ENCODE data around the gene DCDC2. TPM values are rescaled to one million over a fixed set of nuclear protein-coding genes. Genes with fewer than 3 reads are reported as not detected.
"Not testable (repeated sequence)": the region's sequence is repeated elsewhere in the genome, so short reads cannot be mapped to it uniquely, and the experiment has no call there.

The DCDC2 gene
- total RNA-seq, result not detected
- polyA plus RNA-seq, result under 1 TPM in 1 of 2 donors, not detected in 1; 0.13 TPM
- long read RNA-seq, donor 1, result 0 reads
- long read RNA-seq, donor 2, result 0 reads

GRCh38 chr6:24357336-24358218 lies at the start of gene DCDC2:
TSS of gene DCDC2 (minus strand) at chr6:24358059. CDS start at chr6:24357750, 309 bp downstream.
- peak; percentile 53 for ATAC-seq (ENCODE audit: low FRiP score)
- DNase-seq, result peak; percentile 49 to 79

GRCh38 chr6:24405262-24405661 lies 47.4 kb upstream of the DCDC2 start:
- WGBS, 2 donors, result 80 to 92% methylated on average over 5 of the region's 5 CpGs

More at GRCh38 chr6:24357336-24358218, at the start of gene DCDC2:
- intact Hi-C loops (cut with DNase I), result no loop called here
- H3K4me1 ChIP-seq (ENCODE audit: control insufficient read depth in 1 of 2, insufficient read depth in 2 of 2, low read length in 2 of 2), result no peaks in the 10 kb centered on the region
- WGBS, 2 donors, result 8% methylated on average over 56 to 61 of the region's 61 CpGs
- no peak within 1 kb of the TSS for H3K4me3 ChIP-seq (ENCODE audit: low read length in 2 of 2)
- no peaks in the 10 kb centered on the region for H3K27me3 ChIP-seq (ENCODE audit: control insufficient read depth in 1 of 2, insufficient read depth in 2 of 2, low read length in 1 of 2)
- H3K27ac ChIP-seq (ENCODE audit: low read depth in 1 of 2, low read length in 2 of 2), result no peak within 1 kb of the TSS
- no peaks in the 10 kb centered on the region for H3K36me3 ChIP-seq (ENCODE audit: control insufficient read depth in 1 of 2, insufficient read depth in 2 of 2, low read length in 1 of 2)
- no peaks in the 10 kb centered on the region for H3K9me3 ChIP-seq (ENCODE audit: control insufficient read depth, low read length)

GRCh38 chr6:24403501-24403824 lies 45.6 kb upstream of the DCDC2 start:
- H3K36me3 ChIP-seq (ENCODE audit: control insufficient read depth in 1 of 2, insufficient read depth in 2 of 2, low read length in 1 of 2), result no peaks in the 10 kb centered on the region
- H3K4me1 ChIP-seq (ENCODE audit: control insufficient read depth in 1 of 2, insufficient read depth in 2 of 2, low read length in 2 of 2), result peaks cover 0 to 3% of the 10 kb centered on the region in 2 donors
- DNase-seq (no peak), ATAC-seq (ENCODE audit: low FRiP score) (no peak)
- intact Hi-C loops (cut with DNase I), result no loop called here
- WGBS, 2 donors, result 8% methylated on average over 12 of the region's 12 CpGs
- peak overlapping the region; percentile 51 to 68 for H3K4me3 ChIP-seq (ENCODE audit: low read length in 2 of 2)
- no peaks in the 10 kb centered on the region for H3K9me3 ChIP-seq (ENCODE audit: control insufficient read depth, low read length)
- H3K27ac ChIP-seq (ENCODE audit: low read depth in 1 of 2, low read length in 2 of 2), result peak overlapping the region in 1 of 2 donors; percentile 19
- H3K27me3 ChIP-seq (ENCODE audit: control insufficient read depth in 1 of 2, insufficient read depth in 2 of 2, low read length in 1 of 2), result no peaks in the 10 kb centered on the region

More at GRCh38 chr6:24405262-24405661, 47.4 kb upstream of the DCDC2 start:
- H3K36me3 ChIP-seq (ENCODE audit: control insufficient read depth in 1 of 2, insufficient read depth in 2 of 2, low read length in 1 of 2), result no peaks in the 10 kb centered on the region
- no peak for DNase-seq
- intact Hi-C loops (cut with DNase I), result no loop called here
- H3K9me3 ChIP-seq (ENCODE audit: control insufficient read depth, low read length), result no peaks in the 10 kb centered on the region
- H3K4me3 ChIP-seq (ENCODE audit: low read length in 2 of 2), result no peak overlapping the region
- peaks cover 0 to 3% of the 10 kb centered on the region in 2 donors for H3K4me1 ChIP-seq (ENCODE audit: control insufficient read depth in 1 of 2, insufficient read depth in 2 of 2, low read length in 2 of 2)
- no peaks in the 10 kb centered on the region for H3K27me3 ChIP-seq (ENCODE audit: control insufficient read depth in 1 of 2, insufficient read depth in 2 of 2, low read length in 1 of 2)
- no peak for ATAC-seq (ENCODE audit: low FRiP score)
- H3K27ac ChIP-seq (ENCODE audit: low read depth in 1 of 2, low read length in 2 of 2), result no peak overlapping the region

GRCh38 chr6:24402697-24403500 lies 45.0 kb upstream of the DCDC2 start, which contains the start of gene MRS2:
TSS of gene MRS2 (plus strand) at chr6:24402936. CDS start at chr6:24403047, 111 bp downstream.
- Histone ChIP-seq H3K36me3 (ENCODE audit: control insufficient read depth in 1 of 2, insufficient read depth in 2 of 2, low read length in 1 of 2) (no peaks in the 10 kb centered on the region), H3K4me3 (ENCODE audit: low read length in 2 of 2) (peak within 1 kb of the TSS; percentile 51 to 68), H3K27ac (ENCODE audit: low read depth in 1 of 2, low read length in 2 of 2) (peak within 1 kb of the TSS in 1 of 2 donors; percentile 19), H3K4me1 (ENCODE audit: control insufficient read depth in 1 of 2, insufficient read depth in 2 of 2, low read length in 2 of 2) (peaks cover 0 to 3% of the 10 kb centered on the region in 2 donors), H3K9me3 (ENCODE audit: control insufficient read depth, low read length) (no peaks in the 10 kb centered on the region), H3K27me3 (ENCODE audit: control insufficient read depth in 1 of 2, insufficient read depth in 2 of 2, low read length in 1 of 2) (no peaks in the 10 kb centered on the region)
- intact Hi-C loops (cut with DNase I), result no loop called here
- ATAC-seq (ENCODE audit: low FRiP score) (peak; percentile 94), DNase-seq (peak; percentile 87 to 90)
- 0% methylated on average over 57 to 63 of the region's 63 CpGs for WGBS, 2 donors

- ATAC-seq (ENCODE audit: low FRiP score), result no peak
- intact Hi-C loops (cut with DNase I), result no loop called here
- H3K4me1 ChIP-seq (ENCODE audit: control insufficient read depth in 1 of 2, insufficient read depth in 2 of 2, low read length in 2 of 2), result peaks cover 0 to 3% of the 10 kb centered on the region in 2 donors
- H3K4me3 ChIP-seq (ENCODE audit: low read length in 2 of 2), result no peak overlapping the region
- H3K27ac ChIP-seq (ENCODE audit: low read depth in 1 of 2, low read length in 2 of 2), result no peak overlapping the region
- no peaks in the 10 kb centered on the region for H3K9me3 ChIP-seq (ENCODE audit: control insufficient read depth, low read length)
- H3K27me3 ChIP-seq (ENCODE audit: control insufficient read depth in 1 of 2, insufficient read depth in 2 of 2, low read length in 1 of 2), result no peaks in the 10 kb centered on the region
- no peak for DNase-seq
- H3K36me3 ChIP-seq (ENCODE audit: control insufficient read depth in 1 of 2, insufficient read depth in 2 of 2, low read length in 1 of 2), result peaks cover 0 to 4% of the 10 kb centered on the region in 2 donors
- 60 to 67% methylated on average over 4 of the region's 4 CpGs for WGBS, 2 donors
Measured at GRCh38 chr6:24401458-24401857, 43.6 kb upstream of the DCDC2 start.

- H3K9me3 ChIP-seq (ENCODE audit: control insufficient read depth, low read length); H3K4me1 ChIP-seq (ENCODE audit: control insufficient read depth in 1 of 2, insufficient read depth in 2 of 2, low read length in 2 of 2); H3K27me3 ChIP-seq (ENCODE audit: control insufficient read depth in 1 of 2, insufficient read depth in 2 of 2, low read length in 1 of 2); H3K36me3 ChIP-seq (ENCODE audit: control insufficient read depth in 1 of 2, insufficient read depth in 2 of 2, low read length in 1 of 2); intact Hi-C loops (cut with DNase I); H3K27ac ChIP-seq (ENCODE audit: low read depth in 1 of 2, low read length in 2 of 2); H3K4me3 ChIP-seq (ENCODE audit: low read length in 2 of 2); ATAC-seq (ENCODE audit: low FRiP score); DNase-seq: not testable (repeated sequence)
- WGBS, 2 donors, result 17% methylated on average over 17 of the region's 17 CpGs
Measured at GRCh38 chr6:24400045-24401039, 42.5 kb upstream of the DCDC2 start.

GRCh38 chr6:24397631-24398030 lies 39.8 kb upstream of the DCDC2 start:
- no peak for DNase-seq

GRCh38 chr6:24396824-24397223 lies 39.0 kb upstream of the DCDC2 start:
- Histone ChIP-seq H3K9me3 (ENCODE audit: control insufficient read depth, low read length) (no peaks in the 10 kb centered on the region), H3K27me3 (ENCODE audit: control insufficient read depth in 1 of 2, insufficient read depth in 2 of 2, low read length in 1 of 2) (no peaks in the 10 kb centered on the region), H3K36me3 (ENCODE audit: control insufficient read depth in 1 of 2, insufficient read depth in 2 of 2, low read length in 1 of 2) (peaks cover 0 to 4% of the 10 kb centered on the region in 2 donors), H3K4me3 (ENCODE audit: low read length in 2 of 2) (no peak overlapping the region), H3K4me1 (ENCODE audit: control insufficient read depth in 1 of 2, insufficient read depth in 2 of 2, low read length in 2 of 2) (no peaks in the 10 kb centered on the region), H3K27ac (ENCODE audit: low read depth in 1 of 2, low read length in 2 of 2) (no peak overlapping the region)
- DNase-seq (no peak), ATAC-seq (ENCODE audit: low FRiP score) (no peak)
- intact Hi-C loops (cut with DNase I), result no loop called here
- 80 to 86% methylated on average over 1 of the region's 1 CpG for WGBS, 2 donors

More at GRCh38 chr6:24397631-24398030, 39.8 kb upstream of the DCDC2 start:
- WGBS, 2 donors, result 48 to 58% methylated on average over 1 of the region's 1 CpG
- no peaks in the 10 kb centered on the region for H3K9me3 ChIP-seq (ENCODE audit: control insufficient read depth, low read length)
- H3K4me3 ChIP-seq (ENCODE audit: low read length in 2 of 2), result no peak overlapping the region
- peaks cover 0 to 4% of the 10 kb centered on the region in 2 donors for H3K36me3 ChIP-seq (ENCODE audit: control insufficient read depth in 1 of 2, insufficient read depth in 2 of 2, low read length in 1 of 2)
- intact Hi-C loops (cut with DNase I), result no loop called here
- H3K27ac ChIP-seq (ENCODE audit: low read depth in 1 of 2, low read length in 2 of 2), result no peak overlapping the region
- peaks cover 0 to 3% of the 10 kb centered on the region in 2 donors for H3K4me1 ChIP-seq (ENCODE audit: control insufficient read depth in 1 of 2, insufficient read depth in 2 of 2, low read length in 2 of 2)
- ATAC-seq (ENCODE audit: low FRiP score), result no peak
- H3K27me3 ChIP-seq (ENCODE audit: control insufficient read depth in 1 of 2, insufficient read depth in 2 of 2, low read length in 1 of 2), result no peaks in the 10 kb centered on the region
